HEK293 (cell line): ENCODE measurements around the gene SKOR1.

Experiments used
- CTCF ChIP-seq: fragments of 450-650 bp; formaldehyde crosslinking; IDR thresholded peaks from 2 replicates; pipeline ENCODE4 v1.5.1; 2016; ENCODE audit warnings: missing biosample characterization, missing genetic modification characterization
- PBX3 ChIP-seq: sonication (generic); formaldehyde crosslinking; IDR thresholded peaks from 2 replicates; pipeline ENCODE4 v1.8.1; 2022; ENCODE audit warnings: mild to moderate bottlenecking, moderate library complexity, missing genetic modification reagents
- ZNF677 ChIP-seq: fragments of 450-650 bp; IDR thresholded peaks from 2 replicates; pipeline ENCODE4 v1.5.0; 2018; ENCODE audit warnings: missing biosample characterization, mild to moderate bottlenecking, missing genetic modification characterization, moderate library complexity

GRCh38 chr15:67805666-67806516 lies 19.4 kb upstream of the SKOR1 start:
- TF ChIP-seq PBX3 (CRISPR knock-in tag), result no peak
- TF ChIP-seq CTCF (tag by site-specific recombination), result no peak
- TF ChIP-seq ZNF677 (tag by site-specific recombination), result no peak
